K562 (cell line): ENCODE measurements around the gene UNC5B. TPM values are rescaled to one million over a fixed set of nuclear protein-coding genes. Genes with fewer than 3 reads are reported as not detected.

ENCODE experiments used
- ATAC-seq: fragments of 200-7000 bp; cut with Tn5 transposase; 3 replicates; pipeline ENCODE4 v1.9.1; 2020; ENCODE audit warnings: moderate library complexity
- BruUV-seq: library from RNA; stranded (reverse); fragments of 400-500 nt; replicated peaks from 2 replicates; lab custom pipeline; 2021; lab: Mats Ljungman, UMichigan
- CTCF ChIA-PET: fragments of 300-600 bp; formaldehyde crosslinking; extraction: SDS; loops from one replicate; lab custom pipeline; 2021; ENCODE audit warnings: low intra/inter-chr PET ratio; lab: Yijun Ruan, JAX
- POLR2A ChIA-PET: fragments of 300-600, 350-650 bp; sonication (Branson Sonifier 250); formaldehyde crosslinking; extraction: SDS; loops from one replicate; lab custom pipeline; 2021; ENCODE audit warnings: antibody characterized with exemption, inconsistent platforms; lab: Yijun Ruan, JAX
- DNase-seq, 4 experiments: peaks; one replicate each; pipeline versions ENCODE4 v3.0.0 to v3.0.0-alpha.2; 2011 to 2018; ENCODE audit warnings: low spot score in 3 of 4, mixed read lengths in 3 of 4; ENCODE audit errors: extremely low read depth in 1 of 4
- FAIRE-seq: peaks from 2 replicates; lab custom pipeline; 2011; peaks lifted over from hg19 to GRCh38; lab: Jason Lieb, UNC
- H2AFZ ChIP-seq: 2 replicates; pipeline ENCODE4 v1.6.0; 2011; ENCODE audit warnings: low read depth, low read length, control low read depth, inconsistent platforms
- H3K27ac ChIP-seq: fragments of 200-600 bp; 3 replicates; pipeline ENCODE4 v1.8.0; 2011; ENCODE audit warnings: low read depth, mild to moderate bottlenecking, control low read depth, inconsistent platforms, low read length, moderate library complexity, mixed read lengths; ENCODE audit errors: extremely low read depth
- H3K27me3 ChIP-seq, 2 experiments: fragments of 300-600 bp in 1 of 2; 2 replicates in 1 of 2; 3 replicates in 1 of 2; pipeline versions ENCODE4 v1.6.0 to v1.8.0; 2011; ENCODE audit warnings: inconsistent platforms in 2 of 2, low read length in 2 of 2, mild to moderate bottlenecking in 1 of 2, mixed read lengths in 1 of 2, moderate library complexity in 1 of 2; ENCODE audit not compliant: control insufficient read depth in 2 of 2, insufficient read depth in 2 of 2
- H3K36me3 ChIP-seq: fragments of 300-600 bp; 3 replicates; pipeline ENCODE4 v1.8.0; 2011; ENCODE audit warnings: mild to moderate bottlenecking, low read length, inconsistent platforms; ENCODE audit not compliant: control insufficient read depth, insufficient read depth
- H3K4me1 ChIP-seq, 2 experiments: fragments of 200-600 bp in 1 of 2; replicated peaks in 1 of 2; 2 replicates in 1 of 2; 3 replicates in 1 of 2; pipeline versions ENCODE4 v1.5.1 to v1.8.0; 2011; ENCODE audit warnings: inconsistent platforms in 2 of 2, low read length in 2 of 2, mild to moderate bottlenecking in 1 of 2, mixed read lengths in 1 of 2, moderate library complexity in 1 of 2; ENCODE audit not compliant: control insufficient read depth in 2 of 2, insufficient read depth in 2 of 2
- H3K4me2 ChIP-seq: 2 replicates; pipeline ENCODE4 v1.6.1; 2011; ENCODE audit warnings: low read length, control low read depth, inconsistent platforms, mixed read lengths; ENCODE audit not compliant: insufficient read depth
- H3K4me3 ChIP-seq: fragments of 200-600 bp; sonication (generic), shearing (Covaris generic); 2 replicates; pipeline ENCODE4 v1.5.1; 2016; ENCODE audit warnings: control low read depth, inconsistent platforms
- H3K79me2 ChIP-seq: fragments of 200-600 bp; 3 replicates; pipeline ENCODE4 v1.8.0; 2011; ENCODE audit warnings: low read length, inconsistent platforms; ENCODE audit not compliant: control insufficient read depth, insufficient read depth
- H3K9ac ChIP-seq, 2 experiments: 2 replicates each; pipeline versions ENCODE4 v1.6.0 to v1.6.1; 2011; ENCODE audit warnings: low read depth in 2 of 2, low read length in 2 of 2, control low read depth in 1 of 2, inconsistent platforms in 1 of 2, mild to moderate bottlenecking in 1 of 2, mixed read lengths in 1 of 2; ENCODE audit not compliant: insufficient read depth in 1 of 2
- H3K9me1 ChIP-seq: one replicate; pipeline ENCODE4 v1.6.0; 2011; ENCODE audit warnings: inconsistent platforms, mild to moderate bottlenecking, low read length, moderate library complexity; ENCODE audit not compliant: control insufficient read depth, insufficient read depth
- H3K9me3 ChIP-seq: replicated peaks from 2 replicates; pipeline ENCODE4 v1.5.1; 2011; ENCODE audit warnings: low read depth, low read length, inconsistent platforms; ENCODE audit not compliant: control insufficient read depth, insufficient read depth
- H4K20me1 ChIP-seq: replicated peaks from 2 replicates; pipeline ENCODE4 v1.6.1; 2011; ENCODE audit warnings: low read length, inconsistent platforms, mixed read lengths; ENCODE audit not compliant: control insufficient read depth, insufficient read depth
- ARID1B ChIP-seq: fragments of 450-650 bp; IDR thresholded peaks from 2 replicates; pipeline ENCODE4 v1.6.1; 2016; ENCODE audit warnings: antibody characterized with exemption, mild to moderate bottlenecking, inconsistent platforms
- CEBPG ChIP-seq, 3 experiments: fragments of 200-800 bp in 1 of 3; sonication (Bioruptor generic) in 1 of 3; sonication (generic) in 1 of 3; formaldehyde crosslinking in 1 of 3; IDR thresholded peaks in 2 of 3; conservative IDR thresholded peaks in 1 of 3; 2 replicates each; pipeline versions ENCODE4 v1.6.1 to v1.8.0; 2016 to 2022; ENCODE audit warnings: missing compliant biosample characterization in 2 of 3, missing genetic modification characterization in 2 of 3, mild to moderate bottlenecking in 1 of 3, missing genetic modification reagents in 1 of 3
- EZH2 ChIP-seq: IDR thresholded peaks from 2 replicates; pipeline ENCODE4 v1.6.1; 2012; ENCODE audit warnings: low read depth, mild to moderate bottlenecking, inconsistent platforms, low read length, borderline replicate concordance
- GATAD2A ChIP-seq: fragments of 450-650 bp; IDR thresholded peaks from 2 replicates; pipeline ENCODE4 v1.6.1; 2017
- JUNB ChIP-seq: fragments of 450-650 bp; formaldehyde crosslinking; conservative IDR thresholded peaks from 2 replicates; pipeline ENCODE4 v1.4.0; 2020; ENCODE audit warnings: mild to moderate bottlenecking
- PTTG1 ChIP-seq: fragments of 450-650 bp; IDR thresholded peaks from 2 replicates; pipeline ENCODE4 v1.6.1; 2016; ENCODE audit warnings: low read depth, mild to moderate bottlenecking, missing genetic modification characterization, missing compliant biosample characterization
- XRCC4 ChIP-seq: IDR thresholded peaks from one replicate; pipeline ENCODE4 v1.6.1; 2011; ENCODE audit not compliant: insufficient read depth, insufficient read length; ENCODE audit errors: extremely low read depth
- ZNF668 ChIP-seq: fragments of 250-450 bp; sonication (Bioruptor Pico); IDR thresholded peaks from 2 replicates; pipeline ENCODE4 v1.8.0; 2022; ENCODE audit warnings: mild to moderate bottlenecking, inconsistent platforms
- WGBS: fragments of 100-300 bp; shearing (Covaris generic); methylation state at CpG from one replicate; pipeline ENCODE4 v1.1.6; 2016; ENCODE audit warnings: low coverage, mixed read lengths; ENCODE audit not compliant: insufficient coverage; ENCODE audit errors: missing lambda C conversion rate; 5-methylcytosine and 5-hydroxymethylcytosine counted together
- in situ Hi-C: fragments of 300-500 bp; cut with MboI; formaldehyde crosslinking; loops from 4 replicates; pipeline ENCODE4 v1.15.0; 2018; ENCODE audit warnings: inconsistent platforms, mixed read lengths
- intact Hi-C: fragments of 100-400 bp; cut with micrococcal nuclease; formaldehyde crosslinking; loops from 2 replicates; pipeline ENCODE4 v1.14.2; 2022
- polyA plus RNA-seq, 8 experiments: library from polyadenylated mRNA; depleted of rRNA in 4 of 8; stranded (reverse) in 5 of 8; unstranded in 3 of 8; fragments of >200 nt; fragmentation: Nextera tagmentation in 2 of 8; fragmentation: Illumina TruSeq in 1 of 8; extraction: Ambion mirVana in 2 of 8; extraction: Trizol in 1 of 8; gene quantifications; 2 replicates each; pipeline versions ENCODE4 v1.2.1 to v1.2.3, GENCODE V29; 2011 to 2014; ENCODE audit warnings: inconsistent platforms in 1 of 8, missing spikeins in 1 of 8
- total RNA-seq, 7 experiments: library from RNA; depleted of rRNA in 6 of 7; stranded (reverse); fragments of >200 nt in 6 of 7; fragmentation: Illumina TruSeq in 2 of 7; extraction: Trizol in 2 of 7; gene quantifications; 2 replicates each; pipeline versions ENCODE4 v1.2.1 to v1.2.3, GENCODE V29; 2011 to 2021; ENCODE audit warnings: low replicate concordance in 1 of 7
- TF ChIP-seq, protein P1 (sequence below): fragments of 450-650 bp; IDR thresholded peaks from 2 replicates; pipeline ENCODE4 v1.6.1; 2016; ENCODE audit warnings: missing biosample characterization, missing genetic modification characterization
- TF ChIP-seq, protein P2 (sequence below): fragments of 450-650 bp; IDR thresholded peaks from 2 replicates; pipeline ENCODE4 v1.6.1; 2017; ENCODE audit warnings: antibody characterized with exemption
- TF ChIP-seq, protein P3 (sequence below): fragments of 450-650 bp; formaldehyde crosslinking; IDR thresholded peaks from 2 replicates; pipeline ENCODE4 v1.4.0; 2022; ENCODE audit warnings: missing genetic modification characterization

UNC5B gene
- total and polyA plus RNA-seq, 9 of the 15 experiments (the other 6 are each of a cell fraction or from before 2014, with no cell fraction given) = 0.10 to 8.4 (median 2.1) TPM

DNA sequence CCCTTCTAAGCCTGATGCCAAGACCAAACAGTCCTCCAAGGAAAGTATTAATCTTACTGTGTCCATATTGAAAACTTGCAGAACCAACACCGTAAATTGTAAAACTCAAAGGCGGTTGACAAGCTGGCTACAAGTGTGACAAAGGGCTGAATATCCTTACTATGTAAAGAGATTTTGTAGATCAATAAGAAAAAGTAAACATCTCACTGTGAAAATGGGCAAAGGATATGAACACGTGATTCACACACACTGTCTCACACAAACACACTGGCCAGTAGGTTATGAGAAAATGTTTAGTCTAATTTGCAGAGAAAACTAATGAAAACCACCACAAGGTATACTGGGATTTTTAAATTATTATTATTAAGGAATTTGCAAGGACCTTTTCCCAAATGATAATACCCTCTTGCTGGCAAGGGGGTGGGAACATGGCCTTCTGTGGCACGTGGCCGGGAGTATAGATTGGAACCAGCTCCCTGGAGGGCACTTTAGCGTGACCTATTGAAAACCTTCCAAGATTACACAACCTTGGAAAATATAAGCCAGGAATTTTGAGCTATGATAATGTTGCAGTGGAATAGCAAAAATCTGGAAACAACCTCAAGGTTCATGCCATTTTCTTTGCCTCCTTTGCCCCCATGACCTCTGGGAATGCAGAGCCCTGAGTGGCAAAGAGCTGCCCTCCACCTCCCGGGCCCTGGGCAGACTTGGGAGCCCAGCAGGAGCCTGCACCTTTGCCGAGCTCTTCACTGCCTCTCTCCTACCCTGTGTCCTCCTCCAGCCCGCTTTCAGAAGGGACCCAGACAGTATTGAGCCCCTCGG, 80.5 kb downstream of the UNC5B start:
- no peaks in the 10 kb centered on the region for H3K36me3 ChIP-seq
- no TSS peak for BruUV-seq
- POLR2A ChIA-PET = interaction anchor here (0.5 to 1.4 kb wide), 4 partner anchors 8 to 366 kb away, joined by 3 to 4 read pairs (median 3); no protein-coding TSS in a partner anchor
- H3K27me3 ChIP-seq = peaks cover 0 to 20% of the 10 kb centered on the region in 2 experiments; a peak in 2 of 5 replicates
- H2AFZ ChIP-seq = no peak overlapping the region
- in situ Hi-C loops = no loop called here
- no peaks in the 10 kb centered on the region for H3K79me2 ChIP-seq
- no peaks in the 10 kb centered on the region for H3K9me1 ChIP-seq
- peak overlapping the region in 1 of 2 experiments; percentile 41; a peak in 2 of 4 replicates for H3K9ac ChIP-seq
- H3K9me3 ChIP-seq = no peaks in the 10 kb centered on the region
- intact Hi-C loops = no loop called here
- WGBS = 32% methylated on average over 10 of the region's 10 CpGs
- no peak for FAIRE-seq
- H4K20me1 ChIP-seq = peaks cover 5% of the 10 kb centered on the region; the same call in 1 of the 2 replicates
- H3K27ac ChIP-seq = no peak overlapping the region
- H3K4me3 ChIP-seq = no peak overlapping the region
- ATAC-seq = no peak
- no peak for DNase-seq
- TF ChIP-seq JUNB (CRISPR knock-in tag) = no peak
- TF ChIP-seq, protein P1, sequence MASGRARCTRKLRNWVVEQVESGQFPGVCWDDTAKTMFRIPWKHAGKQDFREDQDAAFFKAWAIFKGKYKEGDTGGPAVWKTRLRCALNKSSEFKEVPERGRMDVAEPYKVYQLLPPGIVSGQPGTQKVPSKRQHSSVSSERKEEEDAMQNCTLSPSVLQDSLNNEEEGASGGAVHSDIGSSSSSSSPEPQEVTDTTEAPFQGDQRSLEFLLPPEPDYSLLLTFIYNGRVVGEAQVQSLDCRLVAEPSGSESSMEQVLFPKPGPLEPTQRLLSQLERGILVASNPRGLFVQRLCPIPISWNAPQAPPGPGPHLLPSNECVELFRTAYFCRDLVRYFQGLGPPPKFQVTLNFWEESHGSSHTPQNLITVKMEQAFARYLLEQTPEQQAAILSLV = no peak
- TF ChIP-seq ARID1B = no peak
- TF ChIP-seq CEBPG (CRISPR knock-in tag; IDR thresholded peaks at IDR 0.05) = no peak
- TF ChIP-seq CEBPG (tag; conservative IDR thresholded peaks at IDR 0.05 in 1 of 2, IDR thresholded peaks at IDR 0.05 in 1 of 2) = no peak
- TF ChIP-seq, protein P2, sequence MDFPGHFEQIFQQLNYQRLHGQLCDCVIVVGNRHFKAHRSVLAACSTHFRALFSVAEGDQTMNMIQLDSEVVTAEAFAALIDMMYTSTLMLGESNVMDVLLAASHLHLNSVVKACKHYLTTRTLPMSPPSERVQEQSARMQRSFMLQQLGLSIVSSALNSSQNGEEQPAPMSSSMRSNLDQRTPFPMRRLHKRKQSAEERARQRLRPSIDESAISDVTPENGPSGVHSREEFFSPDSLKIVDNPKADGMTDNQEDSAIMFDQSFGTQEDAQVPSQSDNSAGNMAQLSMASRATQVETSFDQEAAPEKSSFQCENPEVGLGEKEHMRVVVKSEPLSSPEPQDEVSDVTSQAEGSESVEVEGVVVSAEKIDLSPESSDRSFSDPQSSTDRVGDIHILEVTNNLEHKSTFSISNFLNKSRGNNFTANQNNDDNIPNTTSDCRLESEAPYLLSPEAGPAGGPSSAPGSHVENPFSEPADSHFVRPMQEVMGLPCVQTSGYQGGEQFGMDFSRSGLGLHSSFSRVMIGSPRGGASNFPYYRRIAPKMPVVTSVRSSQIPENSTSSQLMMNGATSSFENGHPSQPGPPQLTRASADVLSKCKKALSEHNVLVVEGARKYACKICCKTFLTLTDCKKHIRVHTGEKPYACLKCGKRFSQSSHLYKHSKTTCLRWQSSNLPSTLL = no peak
- TF ChIP-seq XRCC4 = no peak
- TF ChIP-seq GATAD2A = no peak
- TF ChIP-seq ZNF668 (CRISPR knock-in tag) = no peak
- TF ChIP-seq EZH2 = no peak
- no peak for TF ChIP-seq PTTG1
- TF ChIP-seq, protein P3, sequence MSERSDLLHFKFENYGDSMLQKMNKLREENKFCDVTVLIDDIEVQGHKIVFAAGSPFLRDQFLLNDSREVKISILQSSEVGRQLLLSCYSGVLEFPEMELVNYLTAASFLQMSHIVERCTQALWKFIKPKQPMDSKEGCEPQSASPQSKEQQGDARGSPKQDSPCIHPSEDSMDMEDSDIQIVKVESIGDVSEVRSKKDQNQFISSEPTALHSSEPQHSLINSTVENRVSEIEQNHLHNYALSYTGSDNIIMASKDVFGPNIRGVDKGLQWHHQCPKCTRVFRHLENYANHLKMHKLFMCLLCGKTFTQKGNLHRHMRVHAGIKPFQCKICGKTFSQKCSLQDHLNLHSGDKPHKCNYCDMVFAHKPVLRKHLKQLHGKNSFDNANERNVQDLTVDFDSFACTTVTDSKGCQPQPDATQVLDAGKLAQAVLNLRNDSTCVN (CRISPR knock-in tag) = no peak
- CTCF ChIA-PET = no interaction called here
- H3K4me1 ChIP-seq = peaks cover 3 to 14% of the 10 kb centered on the region in 2 experiments; a peak in 4 of 5 replicates
- no peak overlapping the region for H3K4me2 ChIP-seq
